ENCODE measurements around the gene GAK.

The GAK gene

DNA sequence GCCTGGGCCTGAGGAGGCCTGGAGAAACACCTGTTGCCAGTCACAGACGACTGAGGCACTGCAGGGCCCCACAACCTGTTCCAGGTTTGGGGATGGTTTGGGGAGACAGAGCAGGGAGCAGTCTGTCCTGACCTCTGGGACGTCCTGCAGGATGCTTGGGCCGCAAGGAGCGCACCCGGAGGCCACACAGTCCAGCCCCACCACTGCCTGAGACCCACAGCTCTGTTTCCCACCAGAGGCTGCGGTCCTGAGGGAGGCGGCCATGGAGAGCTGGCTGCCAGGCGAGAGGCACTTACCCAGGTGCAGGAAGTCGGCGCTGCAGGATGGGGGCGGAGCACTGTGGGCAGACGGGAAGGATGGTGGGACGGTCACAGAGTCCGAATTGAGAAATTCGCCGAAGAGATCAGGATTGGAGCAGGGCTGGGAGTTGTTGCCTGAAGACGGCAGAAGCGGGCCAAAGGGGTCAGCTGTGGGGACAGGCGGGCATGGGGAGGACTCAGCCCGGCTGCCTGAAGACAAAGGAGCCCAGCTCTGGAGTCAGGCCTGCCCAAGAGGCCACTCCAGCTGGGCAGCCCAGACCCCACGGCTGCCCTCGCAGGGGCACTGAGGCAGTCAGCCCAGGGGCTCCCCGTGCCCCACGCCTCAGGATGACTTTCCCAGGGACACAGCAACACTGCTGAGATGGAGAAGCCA, 65.9 kb downstream of the GAK start:
- TF ChIP-seq, protein P1, sequence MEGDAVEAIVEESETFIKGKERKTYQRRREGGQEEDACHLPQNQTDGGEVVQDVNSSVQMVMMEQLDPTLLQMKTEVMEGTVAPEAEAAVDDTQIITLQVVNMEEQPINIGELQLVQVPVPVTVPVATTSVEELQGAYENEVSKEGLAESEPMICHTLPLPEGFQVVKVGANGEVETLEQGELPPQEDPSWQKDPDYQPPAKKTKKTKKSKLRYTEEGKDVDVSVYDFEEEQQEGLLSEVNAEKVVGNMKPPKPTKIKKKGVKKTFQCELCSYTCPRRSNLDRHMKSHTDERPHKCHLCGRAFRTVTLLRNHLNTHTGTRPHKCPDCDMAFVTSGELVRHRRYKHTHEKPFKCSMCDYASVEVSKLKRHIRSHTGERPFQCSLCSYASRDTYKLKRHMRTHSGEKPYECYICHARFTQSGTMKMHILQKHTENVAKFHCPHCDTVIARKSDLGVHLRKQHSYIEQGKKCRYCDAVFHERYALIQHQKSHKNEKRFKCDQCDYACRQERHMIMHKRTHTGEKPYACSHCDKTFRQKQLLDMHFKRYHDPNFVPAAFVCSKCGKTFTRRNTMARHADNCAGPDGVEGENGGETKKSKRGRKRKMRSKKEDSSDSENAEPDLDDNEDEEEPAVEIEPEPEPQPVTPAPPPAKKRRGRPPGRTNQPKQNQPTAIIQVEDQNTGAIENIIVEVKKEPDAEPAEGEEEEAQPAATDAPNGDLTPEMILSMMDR (IDR thresholded peaks at IDR 0.05; ENCODE audit: extremely low read depth, missing control alignments) = no peak
- DNase-seq (ENCODE audit: low spot score) = no peak

DNA sequence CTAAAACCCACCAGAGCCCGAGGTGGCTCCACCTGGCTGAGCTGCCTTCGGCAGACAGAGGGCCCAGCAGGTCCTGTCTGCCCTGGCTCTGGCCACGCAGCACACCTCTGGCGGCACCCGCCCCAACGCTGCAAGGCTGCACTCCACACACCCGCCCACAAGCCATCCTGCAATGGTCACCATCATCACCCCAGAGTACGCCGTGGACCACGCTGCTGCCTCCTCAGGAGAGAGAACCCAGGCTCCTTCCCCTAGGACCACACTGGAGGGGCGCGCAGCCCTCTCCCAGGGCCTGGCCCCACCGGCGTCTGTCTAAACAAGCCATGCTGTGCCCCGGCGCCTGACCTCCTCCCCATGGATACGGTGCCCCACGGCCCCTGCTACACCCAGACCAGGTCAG, 66.5 kb downstream of the GAK start:
- no peak for DNase-seq (ENCODE audit: low spot score)
- TF ChIP-seq, protein P1 (IDR thresholded peaks at IDR 0.05; ENCODE audit: extremely low read depth, missing control alignments) = no peak

DNA sequence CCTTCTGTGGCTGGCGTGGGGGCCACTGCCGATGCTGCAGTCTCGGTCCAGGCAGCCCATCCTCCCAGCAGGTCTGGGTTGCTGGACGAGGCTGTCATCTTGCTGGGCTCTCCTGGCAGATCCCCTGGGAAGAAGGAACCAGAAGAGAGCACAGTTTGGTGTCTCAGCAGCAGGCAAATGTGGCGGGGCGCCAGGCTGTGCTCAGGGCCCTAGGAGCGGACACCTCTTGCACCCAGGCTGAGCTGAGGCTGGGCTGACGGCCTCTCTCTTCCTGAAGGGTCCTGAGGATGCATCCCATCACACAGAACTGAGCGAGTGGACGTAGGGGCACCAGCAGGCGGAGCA, 67.0 kb downstream of the GAK start:
- TF ChIP-seq, protein P1 (IDR thresholded peaks at IDR 0.05; ENCODE audit: extremely low read depth, missing control alignments) = no peak
- no peak for DNase-seq (ENCODE audit: low spot score)

DNA sequence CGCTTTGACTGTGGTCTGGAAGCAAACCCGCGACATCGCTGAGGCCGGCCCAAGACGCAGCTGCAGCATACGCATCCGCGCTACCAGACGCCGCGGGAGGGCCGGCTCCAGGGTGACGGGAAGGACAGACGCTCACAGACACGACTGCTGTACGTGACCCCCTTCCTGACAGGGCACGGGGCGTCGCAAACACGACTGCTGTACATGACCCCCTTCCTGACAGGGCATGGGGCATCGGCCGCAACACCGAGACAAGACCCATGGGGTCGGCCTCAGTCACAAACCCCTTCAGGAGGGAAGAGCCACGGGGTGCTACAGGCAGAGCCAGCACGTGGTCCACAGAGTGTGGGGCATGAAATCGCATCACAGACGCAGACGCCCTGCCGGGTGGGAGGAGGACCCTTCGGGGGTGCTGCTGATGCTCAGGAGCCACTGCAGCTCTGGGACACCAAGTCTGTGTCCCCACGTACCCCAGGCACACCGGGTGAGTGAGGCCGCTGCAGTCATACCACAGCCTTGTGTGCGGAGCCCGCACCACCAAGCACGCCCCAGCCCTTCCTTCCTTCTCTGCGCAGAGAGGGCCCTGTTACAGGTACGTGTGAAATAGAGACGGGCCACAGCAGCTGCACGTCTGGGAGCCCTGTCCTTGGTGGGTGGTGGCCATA, 67.5 kb downstream of the GAK start:
- TF ChIP-seq, protein P1 (IDR thresholded peaks at IDR 0.05; ENCODE audit: extremely low read depth, missing control alignments) = no peak
- DNase-seq (ENCODE audit: low spot score) = no peak

DNA sequence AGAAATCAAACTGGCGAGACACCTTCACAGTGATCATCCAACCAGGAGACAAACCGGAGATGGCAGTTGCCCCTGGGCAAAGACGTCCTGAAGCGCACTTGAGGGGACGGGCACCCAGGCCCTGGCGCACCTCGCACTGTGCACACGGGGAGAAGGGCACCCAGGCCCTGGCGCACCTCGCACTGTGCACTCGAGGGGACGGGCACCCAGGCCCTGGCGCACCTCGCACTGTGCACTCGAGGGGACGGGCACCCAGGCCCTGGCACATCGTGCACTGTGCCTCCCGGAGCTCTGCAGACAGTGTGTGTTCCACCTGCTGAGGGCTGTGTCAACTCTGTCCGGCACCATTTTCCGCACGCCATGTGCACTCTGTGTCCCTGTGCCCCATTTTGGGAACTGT, 71.6 kb downstream of the GAK start:
- TF ChIP-seq, protein P1 (IDR thresholded peaks at IDR 0.05; ENCODE audit: extremely low read depth, missing control alignments) = no peak
- DNase-seq (ENCODE audit: low spot score) = no peak

DNA sequence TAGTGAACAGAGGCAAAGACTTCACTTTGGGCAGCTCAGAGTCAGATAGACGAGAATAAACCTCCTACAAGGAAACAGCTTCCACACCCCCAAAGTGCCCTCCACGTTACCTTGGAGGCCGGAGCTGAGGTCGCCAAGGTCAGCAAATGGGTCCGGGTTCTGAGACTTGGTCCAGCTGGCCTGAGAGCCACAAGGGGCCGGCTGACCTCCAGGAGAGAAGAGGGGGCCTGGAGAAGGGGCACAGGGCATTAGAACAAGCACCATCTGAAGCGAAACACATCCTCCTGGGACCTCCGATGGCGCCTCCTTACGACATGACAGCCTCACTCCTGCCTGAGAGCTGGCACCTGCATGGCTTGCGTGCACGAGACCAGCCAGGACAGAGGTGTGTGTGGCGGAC, 72.6 kb downstream of the GAK start:
- TF ChIP-seq, protein P1 (IDR thresholded peaks at IDR 0.05; ENCODE audit: extremely low read depth, missing control alignments) = no peak
- DNase-seq (ENCODE audit: low spot score) = no peak

DNA sequence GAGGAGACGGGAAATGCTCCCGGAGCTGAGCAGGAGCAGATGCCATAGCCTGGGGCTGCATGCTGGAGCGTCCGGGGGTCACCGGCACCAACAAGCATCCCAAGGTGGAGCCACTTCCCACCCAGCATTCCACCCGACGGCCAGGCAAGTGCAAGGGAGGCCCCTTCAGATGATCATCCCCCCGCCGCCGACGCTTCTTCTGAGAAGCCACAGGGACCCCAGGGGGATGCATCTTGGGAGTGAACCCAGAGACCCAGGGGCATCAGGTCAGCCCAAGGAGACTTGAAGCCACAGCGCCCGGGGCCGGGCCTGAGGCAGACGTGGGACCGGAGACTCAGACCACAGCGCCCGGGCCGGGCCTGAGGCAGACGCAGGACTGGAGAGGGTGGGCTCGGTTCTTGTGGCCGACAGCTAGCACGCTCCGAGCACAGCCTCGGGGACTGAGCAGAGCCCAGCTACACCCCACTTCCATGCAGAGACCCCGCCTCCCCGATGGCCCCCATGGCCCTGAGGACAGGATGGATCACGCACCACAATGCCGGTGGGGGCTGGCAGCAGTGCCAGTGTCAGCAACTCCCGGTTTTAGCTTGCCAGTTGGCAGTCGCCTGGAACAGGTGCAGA, 73.2 kb downstream of the GAK start:
- DNase-seq (ENCODE audit: low spot score) = no peak
- TF ChIP-seq, protein P1 (IDR thresholded peaks at IDR 0.05; ENCODE audit: extremely low read depth, missing control alignments) = no peak
